ENCODE data around the gene OR10AD1.

OR10AD1 gene

GRCh38 chr12:48201091-48201490 lies 2.0 kb downstream of the OR10AD1 start:
- Histone ChIP-seq H3K4me3 (ENCODE audit: low read depth, low read length) (no peak overlapping the region), H3K36me3 (no peaks in the 10 kb centered on the region), H3K4me1 (peaks cover 7% of the 10 kb centered on the region), H3K9me3 (no peaks in the 10 kb centered on the region), H3K27me3 (peaks cover 15% of the 10 kb centered on the region)
- TF ChIP-seq CTCF (IDR thresholded peaks at IDR 0.05; ENCODE audit: low read depth, low read length): no peak
- no peak for DNase-seq

GRCh38 chr12:48199774-48200221 lies 3.3 kb downstream of the OR10AD1 start:
- Histone ChIP-seq H3K9me3 (no peaks in the 10 kb centered on the region), H3K4me3 (ENCODE audit: low read depth, low read length) (no peak overlapping the region)
- DNase-seq: no peak

DNA sequence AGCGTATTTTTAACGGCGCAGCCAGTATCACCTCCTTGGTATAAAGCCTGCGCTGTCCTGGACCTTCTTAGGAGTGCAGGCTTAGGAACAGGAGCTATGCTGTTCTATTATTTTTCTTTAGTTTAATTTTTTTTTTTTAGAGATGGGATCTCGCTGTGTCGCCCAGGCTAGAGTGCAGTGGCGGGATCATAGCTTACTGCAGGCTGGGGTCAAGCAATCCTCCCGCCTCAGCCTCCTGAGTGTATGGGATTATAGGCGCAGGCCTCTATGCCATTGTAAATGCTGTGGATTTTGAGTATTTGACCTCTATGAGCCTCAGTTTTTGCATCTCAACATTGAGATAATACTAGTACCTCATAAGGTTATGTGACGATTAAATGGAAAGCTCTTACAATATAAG lies 4.1 kb downstream of the OR10AD1 start:
- Histone ChIP-seq H3K9me3 (no peaks in the 10 kb centered on the region), H3K27me3 (peaks cover 15% of the 10 kb centered on the region), H3K36me3 (no peaks in the 10 kb centered on the region), H3K4me3 (ENCODE audit: low read depth, low read length) (no peak overlapping the region), H3K4me1 (peaks cover 7% of the 10 kb centered on the region)
- TF ChIP-seq CTCF (IDR thresholded peaks at IDR 0.05; ENCODE audit: low read depth, low read length): no peak
- no peak for DNase-seq

More at GRCh38 chr12:48199774-48200221, 3.3 kb downstream of the OR10AD1 start:
- TF ChIP-seq CTCF (IDR thresholded peaks at IDR 0.05; ENCODE audit: low read depth, low read length): no peak
- Histone ChIP-seq H3K27me3 (peaks cover 15% of the 10 kb centered on the region), H3K36me3 (no peaks in the 10 kb centered on the region), H3K4me1 (peaks cover 7% of the 10 kb centered on the region)

DNA sequence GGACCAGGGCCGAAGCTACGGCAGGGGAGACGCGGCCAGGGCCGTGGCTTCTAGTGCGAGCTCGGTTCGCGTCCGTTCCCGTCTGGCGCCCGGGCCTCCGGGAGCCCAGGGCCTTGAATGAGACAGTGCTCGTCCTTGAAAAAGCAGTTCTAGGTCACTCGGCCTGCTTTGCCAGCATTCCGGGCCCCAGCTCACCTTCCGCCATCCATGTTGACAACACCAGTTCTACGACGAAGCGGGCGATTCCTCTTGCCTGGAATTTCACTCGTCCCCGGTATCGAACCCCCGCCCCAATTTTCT lies 4.5 kb downstream of the OR10AD1 start:
- Histone ChIP-seq H3K36me3 (no peaks in the 10 kb centered on the region), H3K27me3 (peaks cover 12% of the 10 kb centered on the region), H3K4me1 (peaks cover 7% of the 10 kb centered on the region), H3K4me3 (ENCODE audit: low read depth, low read length) (peak overlapping the region; percentile 84), H3K9me3 (no peaks in the 10 kb centered on the region)
- DNase-seq: no peak
- no peak for TF ChIP-seq CTCF (IDR thresholded peaks at IDR 0.05; ENCODE audit: low read depth, low read length)

GRCh38 chr12:48197971-48198671 lies 5.0 kb downstream of the OR10AD1 start:
- peak overlapping the region; percentile 84 for H3K4me3 ChIP-seq (ENCODE audit: low read depth, low read length)
- H3K4me1 ChIP-seq: peaks cover 7% of the 10 kb centered on the region
- peaks cover 8% of the 10 kb centered on the region for H3K27me3 ChIP-seq
- no peaks in the 10 kb centered on the region for H3K36me3 ChIP-seq
- peak; percentile 9; the same call in 1 of the 2 replicates for TF ChIP-seq CTCF (IDR thresholded peaks at IDR 0.05; ENCODE audit: low read depth, low read length)
- H3K9me3 ChIP-seq: no peaks in the 10 kb centered on the region
- peak; percentile 91 for DNase-seq

DNA sequence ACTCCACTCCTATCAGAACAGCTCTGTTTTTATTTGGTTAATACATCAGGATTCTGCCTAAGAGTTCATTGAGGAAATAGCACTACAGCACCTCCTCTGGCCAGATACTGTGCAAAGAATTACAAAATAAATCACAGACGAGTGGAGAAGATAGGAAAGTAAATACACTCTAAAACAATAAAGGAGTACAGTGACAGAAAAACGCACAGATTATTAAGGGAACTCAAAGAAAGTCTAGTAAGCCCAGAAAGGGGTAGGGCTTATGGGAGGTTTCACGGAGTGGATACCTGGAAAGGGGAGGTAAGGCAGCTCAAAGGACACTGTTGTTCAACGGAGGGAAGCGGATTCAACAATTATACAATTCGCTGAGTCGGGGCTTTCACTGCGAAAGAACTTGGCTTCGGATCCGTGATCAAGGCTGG lies 5.5 kb downstream of the OR10AD1 start:
- Histone ChIP-seq H3K36me3 (no peaks in the 10 kb centered on the region), H3K4me3 (ENCODE audit: low read depth, low read length) (peak overlapping the region; percentile 84), H3K9me3 (no peaks in the 10 kb centered on the region), H3K27me3 (peaks cover 5% of the 10 kb centered on the region; the same call in 1 of the 2 replicates), H3K4me1 (peaks cover 7% of the 10 kb centered on the region)
- peak; percentile 16 for DNase-seq
- TF ChIP-seq CTCF (IDR thresholded peaks at IDR 0.05; ENCODE audit: low read depth, low read length): peak; percentile 70

Measured in BE2C (cell line).